GM20000 (cell line): ENCODE results near the gene BTBD9.

Source experiments
- DNase-seq: peaks from one replicate; pipeline ENCODE4 v3.0.0; 2012; ENCODE audit warnings: low spot score
- TF ChIP-seq, protein P1 (sequence below): IDR thresholded peaks from 2 replicates; pipeline ENCODE4 v1.5.1; 2012; ENCODE audit warnings: mild to moderate bottlenecking, control low read depth; ENCODE audit errors: extremely low read depth, missing control alignments

BTBD9 gene

DNA sequence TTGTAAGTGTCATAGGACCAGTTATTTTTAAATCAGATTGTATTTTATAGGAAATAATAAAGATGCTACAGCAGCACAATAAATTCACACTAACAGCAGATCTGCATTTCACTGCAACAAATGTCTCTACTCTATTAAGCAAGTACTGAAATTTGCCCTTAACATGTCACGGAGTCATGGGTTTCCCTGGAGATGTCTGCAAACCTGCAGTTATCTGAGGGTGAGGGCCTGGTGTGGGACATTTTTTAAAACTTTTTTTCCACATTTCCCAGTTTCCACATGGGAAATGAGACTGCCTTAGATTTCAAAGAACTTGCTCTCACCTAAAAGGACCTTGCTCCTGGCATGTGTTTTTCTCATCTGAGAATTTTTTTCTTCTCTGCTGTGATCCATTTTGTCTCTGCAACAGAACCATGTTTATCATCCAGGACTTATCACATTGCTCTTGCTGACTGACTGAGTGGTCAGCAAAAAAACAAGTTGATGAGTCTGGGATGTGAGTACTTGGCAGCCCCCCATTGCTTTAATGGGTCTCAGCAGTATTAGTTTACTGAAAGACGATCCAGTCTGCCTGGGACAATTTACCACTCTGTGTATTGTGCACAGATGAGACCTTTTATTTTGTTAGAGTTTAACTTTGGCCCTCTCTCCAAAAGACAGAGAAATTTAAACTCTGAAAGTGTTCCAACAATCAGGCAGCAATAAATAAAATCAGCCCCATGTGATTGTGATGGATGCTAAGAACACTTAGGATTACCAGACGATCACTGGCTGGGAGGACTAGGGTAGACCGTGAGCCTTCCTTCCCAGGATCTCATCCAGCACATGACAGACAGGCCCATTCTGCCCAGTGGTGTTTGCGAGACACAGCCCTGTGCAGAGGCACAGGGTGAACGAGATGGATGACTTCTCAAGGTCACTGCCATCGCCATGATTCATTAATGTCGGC lies 268.8 kb downstream of the BTBD9 start:
- no peak for DNase-seq
- TF ChIP-seq, protein P1, sequence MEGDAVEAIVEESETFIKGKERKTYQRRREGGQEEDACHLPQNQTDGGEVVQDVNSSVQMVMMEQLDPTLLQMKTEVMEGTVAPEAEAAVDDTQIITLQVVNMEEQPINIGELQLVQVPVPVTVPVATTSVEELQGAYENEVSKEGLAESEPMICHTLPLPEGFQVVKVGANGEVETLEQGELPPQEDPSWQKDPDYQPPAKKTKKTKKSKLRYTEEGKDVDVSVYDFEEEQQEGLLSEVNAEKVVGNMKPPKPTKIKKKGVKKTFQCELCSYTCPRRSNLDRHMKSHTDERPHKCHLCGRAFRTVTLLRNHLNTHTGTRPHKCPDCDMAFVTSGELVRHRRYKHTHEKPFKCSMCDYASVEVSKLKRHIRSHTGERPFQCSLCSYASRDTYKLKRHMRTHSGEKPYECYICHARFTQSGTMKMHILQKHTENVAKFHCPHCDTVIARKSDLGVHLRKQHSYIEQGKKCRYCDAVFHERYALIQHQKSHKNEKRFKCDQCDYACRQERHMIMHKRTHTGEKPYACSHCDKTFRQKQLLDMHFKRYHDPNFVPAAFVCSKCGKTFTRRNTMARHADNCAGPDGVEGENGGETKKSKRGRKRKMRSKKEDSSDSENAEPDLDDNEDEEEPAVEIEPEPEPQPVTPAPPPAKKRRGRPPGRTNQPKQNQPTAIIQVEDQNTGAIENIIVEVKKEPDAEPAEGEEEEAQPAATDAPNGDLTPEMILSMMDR: no peak

DNA sequence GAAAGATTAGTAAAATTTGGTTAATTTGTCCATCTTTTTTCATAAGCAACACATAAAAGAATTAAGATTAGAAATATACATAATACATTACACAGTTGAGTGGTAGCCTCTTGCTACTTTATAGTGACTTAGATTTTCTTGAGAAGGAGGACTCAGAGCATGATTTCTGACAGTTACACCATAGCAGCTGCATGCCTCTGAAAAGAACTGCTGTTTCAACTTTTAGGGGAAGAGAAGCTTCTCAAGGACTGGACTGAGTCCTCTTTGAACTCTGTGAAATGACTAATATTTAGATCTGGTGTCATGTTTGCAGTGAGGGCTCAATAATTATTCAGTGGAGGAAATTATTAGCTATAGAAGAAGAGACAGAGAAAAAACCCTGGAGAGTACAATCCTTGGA lies 272.5 kb downstream of the BTBD9 start:
- no peak for DNase-seq
- TF ChIP-seq, protein P1: no peak

DNA sequence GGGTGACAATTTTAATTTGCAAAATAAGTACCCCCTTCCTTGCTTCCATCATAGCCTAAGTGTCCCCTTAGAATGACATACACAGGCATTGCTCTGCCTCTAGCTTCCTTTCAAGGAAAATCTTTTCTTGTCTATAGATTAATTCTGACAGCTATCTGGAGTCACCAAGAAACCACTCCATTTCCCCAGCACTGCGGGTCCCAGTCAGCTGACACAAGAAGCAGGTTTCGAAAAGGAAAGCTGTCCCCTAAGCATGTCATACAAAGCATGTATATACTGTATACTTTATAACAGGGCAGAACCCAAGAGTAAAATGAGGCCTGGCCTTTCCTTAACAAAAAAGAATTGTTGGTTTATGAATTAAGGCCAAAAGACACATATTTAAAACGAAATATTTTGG lies 273.5 kb downstream of the BTBD9 start:
- no peak for DNase-seq
- TF ChIP-seq, protein P1: no peak

DNA sequence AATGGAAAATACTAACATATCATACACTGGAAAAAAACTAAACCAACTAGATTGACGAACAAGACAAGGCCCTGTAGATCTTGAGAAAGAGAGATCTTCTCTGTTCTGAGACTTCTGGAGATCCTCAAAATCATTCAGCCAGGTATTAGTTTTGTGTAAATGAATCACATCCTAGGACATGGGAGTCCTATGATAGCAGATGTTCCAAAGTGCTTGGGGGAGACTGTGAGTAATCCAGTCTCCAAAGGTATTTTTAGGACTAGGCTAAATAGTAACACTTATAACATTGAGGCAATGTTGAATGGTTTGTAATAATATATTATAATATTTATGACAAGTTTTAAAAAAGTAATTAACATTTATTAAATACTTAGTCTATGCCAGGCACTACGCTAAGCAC lies 275.0 kb downstream of the BTBD9 start:
- DNase-seq: no peak
- TF ChIP-seq, protein P1: no peak

DNA sequence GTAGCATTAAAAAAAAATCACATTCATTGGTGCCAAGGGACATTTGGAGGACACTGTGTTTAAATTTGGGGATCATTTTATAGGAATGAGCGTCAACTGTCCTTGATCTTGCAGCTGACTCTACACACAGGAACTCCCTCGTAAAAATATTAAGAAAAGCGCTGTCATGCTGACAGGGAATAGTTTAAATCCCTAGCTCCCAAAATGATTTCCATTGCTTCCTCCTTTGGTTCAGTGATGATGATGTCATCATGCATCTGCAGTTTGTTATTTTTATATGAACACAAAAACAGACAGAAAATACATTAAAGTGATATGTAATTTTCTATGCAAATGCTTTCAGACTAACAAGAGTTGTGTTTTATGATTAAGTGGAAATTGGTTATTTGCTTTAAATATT lies 275.6 kb downstream of the BTBD9 start:
- TF ChIP-seq, protein P1: no peak
- no peak for DNase-seq

DNA sequence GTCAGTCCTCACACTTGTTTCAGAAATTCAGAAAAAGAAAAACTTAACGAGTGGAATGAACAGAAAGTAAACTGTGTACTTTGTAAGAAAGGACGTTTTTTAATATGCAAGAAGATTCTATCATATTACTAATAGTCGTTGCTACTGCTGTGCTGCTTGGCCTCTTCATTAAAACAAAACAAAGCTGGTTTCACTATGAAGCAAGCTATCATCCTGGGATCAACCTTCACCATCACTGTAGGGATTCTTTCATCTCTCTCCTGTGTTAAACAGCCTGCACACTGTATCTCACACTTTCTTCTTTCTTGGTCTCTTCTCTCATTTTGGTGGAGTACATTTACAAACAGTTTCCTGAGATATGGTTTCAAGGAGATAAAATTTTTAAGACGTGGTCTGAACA lies 284.2 kb downstream of the BTBD9 start:
- peak; percentile 10 for DNase-seq
- TF ChIP-seq, protein P1: no peak

DNA sequence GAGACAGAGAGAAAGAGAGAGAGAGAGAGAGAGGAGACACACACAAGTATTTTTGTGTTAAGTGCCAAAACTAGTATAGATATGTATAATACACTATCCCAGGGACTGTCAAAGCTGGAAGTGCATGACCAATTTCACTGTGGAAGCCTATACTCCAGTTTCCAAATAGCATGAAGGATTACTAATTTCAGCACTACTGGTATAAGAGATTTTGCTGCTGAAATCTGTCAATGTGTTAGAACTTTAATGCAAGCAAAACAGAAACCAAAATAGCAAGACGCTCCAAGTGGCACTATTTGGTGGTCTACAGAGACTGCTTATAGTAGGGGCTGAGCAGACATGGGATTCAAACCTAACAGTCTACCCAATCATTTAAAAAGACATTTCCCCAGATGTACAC lies 284.8 kb downstream of the BTBD9 start:
- peak; percentile 9 for DNase-seq
- TF ChIP-seq, protein P1: no peak
